Esophagus squamous epithelium (tissue), 5 donors: ENCODE data around the gene RHOT2. TPM values are rescaled to one million over a fixed set of nuclear protein-coding genes. Genes with fewer than 3 reads are reported as not detected.

Source experiments
- DNase-seq: peaks from one replicate; lab custom pipeline; 2025; lab: John Stamatoyannopoulos, UW
- H3K27ac ChIP-seq, 4 donors: fragments of 200-600 bp; sonication (generic); one replicate each; pipeline ENCODE4 v1.5.1; 2016 to 2019; ENCODE audit warnings: mild to moderate bottlenecking in 1 of 4
- H3K27me3 ChIP-seq, 4 donors: fragments of 200-600 bp; sonication (generic); 1 replicate in 3 of 4; 2 replicates in 1 of 4; pipeline versions ENCODE4 v1.5.1 to v1.6.0; 2017 to 2021; ENCODE audit warnings: antibody characterized with exemption in 1 of 4
- H3K36me3 ChIP-seq, 3 donors: fragments of 200-600 bp; sonication (generic); one replicate each; pipeline ENCODE4 v1.5.1; 2016 to 2019
- H3K4me1 ChIP-seq, 3 donors: fragments of 200-600 bp; sonication (generic); one replicate each; pipeline ENCODE4 v1.5.1; 2017 to 2019
- H3K4me3 ChIP-seq, 4 donors: fragments of 200-600 bp; sonication (generic); 1 replicate in 3 of 4; 2 replicates in 1 of 4; pipeline ENCODE4 v1.5.1; 2016 to 2019; ENCODE audit warnings: mild to moderate bottlenecking in 2 of 4, moderate library complexity in 1 of 4
- H3K9me3 ChIP-seq, 3 donors: fragments of 200-600 bp; sonication (generic); one replicate each; pipeline ENCODE4 v1.5.1; 2016 to 2019
- CTCF ChIP-seq, 6 experiments: fragments of 450-650 bp in 4 of 6; fragments of 200-600 bp in 2 of 6; sonication (generic) in 2 of 6; IDR thresholded peaks; one replicate each; pipeline ENCODE4 v1.5.1; 2016 to 2019; ENCODE audit warnings: antibody characterized with exemption in 6 of 6, mild to moderate bottlenecking in 4 of 6, moderate library complexity in 4 of 6
- POLR2A ChIP-seq, 4 donors: fragments of 450-650 bp; IDR thresholded peaks; one replicate each; pipeline ENCODE4 v1.6.1; 2017; ENCODE audit warnings: antibody characterized with exemption in 4 of 4, mild to moderate bottlenecking in 4 of 4, moderate library complexity in 3 of 4
- WGBS, 2 donors: methylation state at CpG; one replicate each; pipeline ENCODE4 v1.1.5; 2018; 5-methylcytosine and 5-hydroxymethylcytosine counted together
- intact Hi-C: fragments of 100-400 bp; cut with DNase I; formaldehyde crosslinking; loops from one replicate; pipeline ENCODE4 v1.15.0; 2022
- total RNA-seq, 4 donors: library from RNA; depleted of rRNA; stranded (reverse); fragments of >200 nt; gene quantifications; one replicate each; pipeline ENCODE4 v1.1.0, GENCODE V29; 2016
- donor health status: DM: yes; HTN: yes; CAD: no.

The RHOT2 gene
- total RNA-seq, 4 donors from 2014 or later: 28.4 to 70.2 (median 48.9) TPM

GRCh38 chr16:698911-699671 lies 31.2 kb downstream of the RHOT2 start:
- Histone ChIP-seq H3K36me3 (no peaks in the 10 kb centered on the region), H3K4me3 (no peak overlapping the region), H3K9me3 (no peaks in the 10 kb centered on the region), H3K27ac (no peak overlapping the region), H3K4me1 (peaks cover 20 to 43% (median 34%) of the 10 kb centered on the region in 3 donors), H3K27me3 (peaks cover 14 to 100% (median 41%) of the 10 kb centered on the region in 4 donors)
- DNase-seq: no peak
- intact Hi-C loops: no loop called here
- 60 to 70% methylated on average over 9 to 10 of the region's 19 CpGs for WGBS, 2 donors
- TF ChIP-seq POLR2A (IDR thresholded peaks at IDR 0.05): no peak
- TF ChIP-seq CTCF (IDR thresholded peaks at IDR 0.05): no peak

- no peaks in the 10 kb centered on the region for H3K9me3 ChIP-seq
- peaks cover 27 to 100% (median 38%) of the 10 kb centered on the region in 4 donors for H3K27me3 ChIP-seq
- H3K36me3 ChIP-seq: no peaks in the 10 kb centered on the region
- intact Hi-C loops: no loop called here
- peaks cover 5 to 38% (median 26%) of the 10 kb centered on the region in 3 donors for H3K4me1 ChIP-seq
- peak overlapping the region in 1 of 4 donors; percentile 3 for H3K4me3 ChIP-seq
- 4 to 11% methylated on average over 4 to 13 of the region's 76 CpGs for WGBS, 2 donors
- H3K27ac ChIP-seq: no peak overlapping the region
- DNase-seq: no peak
- no peak for TF ChIP-seq POLR2A (IDR thresholded peaks at IDR 0.05)
- no peak for TF ChIP-seq CTCF (IDR thresholded peaks at IDR 0.05)
Measured at GRCh38 chr16:700684-701584, 33.0 kb downstream of the RHOT2 start.

DNA sequence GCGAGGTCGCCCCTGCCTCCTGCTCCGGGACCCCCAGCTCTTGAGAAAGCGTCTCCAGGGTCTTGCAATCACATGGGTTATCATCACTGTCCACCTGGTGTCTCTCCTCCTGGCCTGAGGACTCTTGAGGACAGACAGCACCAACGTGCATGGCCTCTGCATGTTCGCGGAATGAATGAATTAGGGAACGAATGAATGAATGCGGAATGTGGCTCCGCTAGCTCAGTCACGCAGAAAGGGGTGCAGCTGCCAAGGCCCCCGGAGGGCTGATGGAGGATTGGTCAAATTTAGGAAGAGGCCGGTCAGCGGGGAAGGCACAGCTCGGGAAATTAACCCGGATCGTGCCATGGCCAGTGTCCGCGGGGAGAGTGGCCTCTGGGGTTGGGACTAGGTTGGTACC lies 34.4 kb downstream of the RHOT2 start:
- 81 to 94% methylated on average over 7 to 16 of the region's 19 CpGs for WGBS, 2 donors
- intact Hi-C loops: no loop called here
- no peak for DNase-seq

DNA sequence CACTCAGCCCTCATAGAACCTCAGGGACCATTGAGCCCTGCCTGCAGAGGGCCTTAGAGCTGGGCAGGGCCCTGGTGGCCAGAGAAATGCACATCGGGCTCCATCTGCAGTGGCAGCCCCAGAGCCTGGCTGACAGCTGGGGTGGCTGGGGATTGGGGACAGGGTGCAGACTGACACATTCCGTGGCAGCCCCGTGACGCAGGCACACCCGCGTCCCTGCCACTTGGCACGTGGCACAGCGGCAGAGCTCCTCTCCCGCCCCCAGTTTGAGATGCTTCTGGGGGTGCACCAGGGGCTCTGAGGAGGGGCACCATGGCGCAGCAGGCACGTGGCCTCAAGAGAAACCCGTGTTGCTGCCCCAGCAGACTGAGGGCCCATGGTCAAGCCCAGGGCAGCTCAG lies 35.5 kb downstream of the RHOT2 start:
- Histone ChIP-seq H3K27me3 (peaks cover 32 to 100% (median 50%) of the 10 kb centered on the region in 4 donors), H3K36me3 (no peaks in the 10 kb centered on the region), H3K4me3 (no peak overlapping the region), H3K4me1 (peaks cover 6 to 56% (median 27%) of the 10 kb centered on the region in 3 donors), H3K27ac (no peak overlapping the region), H3K9me3 (no peaks in the 10 kb centered on the region)
- TF ChIP-seq POLR2A (IDR thresholded peaks at IDR 0.05) (no peak), CTCF (IDR thresholded peaks at IDR 0.05) (no peak)
- DNase-seq: no peak
- WGBS, 2 donors: 17% methylated on average over 1 of the region's 12 CpGs; no CpG with 5 or more reads in 1 of the 2 donors
- intact Hi-C loops: no loop called here

More for the DNA sequence above, 34.4 kb downstream of the RHOT2 start:
- H3K27ac ChIP-seq: no peak overlapping the region
- no peaks in the 10 kb centered on the region for H3K9me3 ChIP-seq
- no peak for TF ChIP-seq CTCF (IDR thresholded peaks at IDR 0.05)
- TF ChIP-seq POLR2A (IDR thresholded peaks at IDR 0.05): no peak
- peaks cover 6 to 45% (median 27%) of the 10 kb centered on the region in 3 donors for H3K4me1 ChIP-seq
- no peaks in the 10 kb centered on the region for H3K36me3 ChIP-seq
- H3K27me3 ChIP-seq: peaks cover 32 to 100% (median 48%) of the 10 kb centered on the region in 4 donors
- no peak overlapping the region for H3K4me3 ChIP-seq
